ENCODE results near the gene RGS3. TPM values are rescaled to one million over a fixed set of nuclear protein-coding genes. Genes with fewer than 3 reads are reported as not detected.
A peak's percentile ranks its signal among the peaks of the same experiment; 100 is the strongest.

The RGS3 gene
- total RNA-seq, 1 donor from 2014 or later: 138 TPM

DNA sequence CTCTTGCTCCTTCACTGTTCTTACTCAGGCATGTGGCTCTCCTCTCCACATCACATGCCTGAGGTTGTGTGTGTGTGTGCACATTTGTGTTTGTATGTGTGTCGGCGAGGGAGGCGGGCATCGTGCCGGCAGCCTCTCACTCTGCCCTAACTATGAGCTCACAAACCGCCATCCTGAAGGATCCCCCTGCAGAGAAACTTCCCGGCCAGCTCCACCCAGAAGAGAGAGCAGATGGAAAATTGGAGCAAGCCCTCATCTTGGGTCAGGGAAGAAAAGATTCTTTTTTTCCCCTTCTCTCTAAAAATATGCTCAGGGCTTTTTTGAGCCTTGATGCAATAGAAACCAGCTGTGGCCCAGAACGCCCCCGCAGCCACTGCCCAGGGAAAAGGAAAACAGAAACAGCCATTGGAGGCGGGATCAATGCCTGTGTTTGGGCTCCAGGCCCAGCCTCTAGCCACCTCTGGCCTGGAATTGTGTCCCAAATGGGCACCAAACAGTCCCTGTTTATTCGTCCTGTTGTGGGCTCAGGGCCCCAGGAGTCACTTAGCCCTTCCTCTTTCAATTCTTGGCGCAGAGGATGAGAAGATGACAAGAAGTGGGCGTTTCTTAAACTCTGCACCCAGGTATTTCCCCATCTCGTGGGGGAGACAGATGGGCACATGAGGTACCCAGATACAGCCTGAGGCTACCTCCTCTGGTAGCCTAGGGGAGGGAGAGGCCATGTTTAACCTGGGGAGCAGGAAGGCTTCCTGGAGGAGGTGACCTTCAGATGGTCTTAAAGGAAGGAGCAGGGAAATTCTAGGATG lies 151.5 kb downstream of the RGS3 start:
- ATAC-seq (ENCODE audit: poor library complexity) (peak; percentile 69), DNase-seq (peak; percentile 80)
- intact Hi-C loops (cut with DNase I): no loop called here

DNA sequence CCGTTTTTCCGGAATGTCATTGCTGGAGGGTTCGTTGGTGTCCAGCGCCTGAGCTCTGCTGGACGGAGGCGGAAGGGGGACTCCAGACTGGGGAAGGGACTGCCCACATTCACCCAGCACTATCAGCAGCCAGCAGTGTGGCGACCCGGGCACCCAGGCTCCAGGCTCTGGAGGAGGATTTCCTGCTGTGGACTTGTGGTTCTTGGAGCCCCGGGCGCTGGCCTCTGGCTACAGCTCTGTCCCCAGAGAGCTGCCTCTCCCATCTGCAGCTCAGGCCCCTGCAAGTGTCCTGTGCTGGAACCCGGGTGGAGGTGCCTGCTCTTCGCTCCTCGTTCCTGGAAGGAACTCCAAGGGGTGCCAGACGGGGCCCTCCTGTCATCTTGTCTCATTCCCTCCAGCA lies 152.6 kb downstream of the RGS3 start:
- DNase-seq (no peak), ATAC-seq (ENCODE audit: poor library complexity) (no peak)
- intact Hi-C loops (cut with DNase I): no loop called here

DNA sequence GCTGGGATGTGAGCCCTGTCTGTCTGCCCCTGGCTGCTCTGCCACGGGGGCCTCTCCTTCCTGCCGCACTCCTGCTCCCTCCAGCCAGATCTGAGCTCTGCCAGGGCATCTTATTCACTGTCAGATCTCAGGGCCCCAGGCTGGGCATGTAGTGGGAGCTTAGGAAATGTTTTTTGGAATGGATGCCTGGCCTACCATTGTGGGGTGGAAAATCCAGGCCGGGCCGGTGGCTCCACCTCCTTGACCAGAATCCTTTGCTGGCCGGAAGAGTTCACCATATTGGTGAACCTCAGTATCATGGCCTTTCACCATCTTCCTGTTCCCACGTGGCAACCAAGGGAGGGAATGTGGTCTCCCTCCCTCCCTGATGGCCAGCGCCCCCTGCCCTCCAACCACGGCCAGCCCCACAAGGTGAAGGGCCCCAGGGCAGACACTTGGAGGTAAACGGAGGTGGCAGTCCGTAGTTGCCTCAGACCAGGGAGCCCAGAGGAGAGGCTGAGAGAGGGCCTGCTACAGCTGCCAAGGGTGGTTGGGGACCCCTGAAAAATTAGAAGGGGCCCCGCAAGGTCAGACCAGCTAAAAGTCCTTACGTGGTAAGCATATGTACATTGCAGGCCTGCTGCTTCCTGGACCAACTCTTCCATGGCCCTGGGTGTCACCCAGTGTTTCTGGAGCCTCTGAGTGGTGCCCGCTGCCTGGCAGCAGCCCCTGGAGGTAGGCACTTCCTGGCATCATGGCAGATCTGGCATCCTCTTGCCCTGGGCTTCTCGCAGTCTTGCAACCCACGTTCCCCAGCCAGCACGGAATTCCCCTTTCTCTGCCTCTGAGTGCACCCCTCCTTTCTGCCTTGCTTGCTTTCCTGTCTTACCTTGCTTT lies 153.3 kb downstream of the RGS3 start:
- intact Hi-C loops (cut with DNase I): no loop called here
- no peak for ATAC-seq (ENCODE audit: poor library complexity)
- DNase-seq: no peak

DNA sequence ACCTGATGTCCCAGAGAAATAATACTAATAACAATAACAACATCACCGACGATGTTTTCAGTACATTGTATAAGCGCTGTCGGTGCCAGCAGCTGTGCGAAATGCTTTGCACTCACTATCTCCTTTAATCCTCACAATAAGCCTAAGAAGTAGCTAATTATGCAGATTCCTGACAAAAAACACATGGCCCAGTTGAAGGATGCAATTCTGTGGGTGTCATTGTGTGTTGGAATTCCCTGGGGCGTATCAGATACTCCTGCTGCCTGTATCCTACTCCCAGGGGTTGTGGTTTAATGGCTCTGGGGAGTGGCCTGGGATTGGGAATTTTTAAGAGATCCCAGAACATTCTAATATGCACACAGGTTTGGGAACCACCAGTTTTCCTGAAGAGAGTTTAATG lies 154.0 kb downstream of the RGS3 start:
- intact Hi-C loops (cut with DNase I): no loop called here
- no peak for ATAC-seq (ENCODE audit: poor library complexity)
- no peak for DNase-seq

DNA sequence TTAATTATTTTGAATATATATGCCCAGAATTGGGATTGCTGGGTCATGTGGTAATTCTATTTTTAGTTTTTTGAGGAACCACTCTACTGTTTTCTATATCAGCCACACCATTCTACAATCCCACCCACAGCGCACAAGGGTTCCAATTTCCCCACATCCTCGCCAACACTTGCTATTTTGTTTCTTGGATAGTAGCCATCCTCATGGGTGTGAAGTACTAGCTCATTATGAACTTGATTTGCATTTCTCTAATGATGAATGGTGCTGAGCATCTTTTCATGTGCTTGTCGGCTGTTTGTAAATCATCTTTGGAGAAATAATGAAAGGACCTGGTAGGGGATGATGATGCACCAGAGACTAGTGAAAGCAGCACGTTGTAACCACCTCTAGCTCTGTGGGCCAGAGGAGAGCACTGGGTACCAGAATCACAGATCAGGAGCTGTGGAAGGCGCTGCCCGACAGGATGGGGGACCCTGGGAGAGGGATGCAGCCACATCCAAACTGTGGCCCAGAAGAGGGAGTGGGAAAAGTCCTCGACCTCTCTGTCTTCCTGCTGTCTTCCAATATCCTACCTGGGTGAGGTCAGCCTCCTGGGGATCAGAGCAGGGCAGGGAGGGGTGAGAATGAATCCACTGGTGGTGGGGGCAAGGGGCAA lies 155.4 kb downstream of the RGS3 start:
- intact Hi-C loops (cut with DNase I): no loop called here
- DNase-seq: no peak
- ATAC-seq (ENCODE audit: poor library complexity): no peak

DNA sequence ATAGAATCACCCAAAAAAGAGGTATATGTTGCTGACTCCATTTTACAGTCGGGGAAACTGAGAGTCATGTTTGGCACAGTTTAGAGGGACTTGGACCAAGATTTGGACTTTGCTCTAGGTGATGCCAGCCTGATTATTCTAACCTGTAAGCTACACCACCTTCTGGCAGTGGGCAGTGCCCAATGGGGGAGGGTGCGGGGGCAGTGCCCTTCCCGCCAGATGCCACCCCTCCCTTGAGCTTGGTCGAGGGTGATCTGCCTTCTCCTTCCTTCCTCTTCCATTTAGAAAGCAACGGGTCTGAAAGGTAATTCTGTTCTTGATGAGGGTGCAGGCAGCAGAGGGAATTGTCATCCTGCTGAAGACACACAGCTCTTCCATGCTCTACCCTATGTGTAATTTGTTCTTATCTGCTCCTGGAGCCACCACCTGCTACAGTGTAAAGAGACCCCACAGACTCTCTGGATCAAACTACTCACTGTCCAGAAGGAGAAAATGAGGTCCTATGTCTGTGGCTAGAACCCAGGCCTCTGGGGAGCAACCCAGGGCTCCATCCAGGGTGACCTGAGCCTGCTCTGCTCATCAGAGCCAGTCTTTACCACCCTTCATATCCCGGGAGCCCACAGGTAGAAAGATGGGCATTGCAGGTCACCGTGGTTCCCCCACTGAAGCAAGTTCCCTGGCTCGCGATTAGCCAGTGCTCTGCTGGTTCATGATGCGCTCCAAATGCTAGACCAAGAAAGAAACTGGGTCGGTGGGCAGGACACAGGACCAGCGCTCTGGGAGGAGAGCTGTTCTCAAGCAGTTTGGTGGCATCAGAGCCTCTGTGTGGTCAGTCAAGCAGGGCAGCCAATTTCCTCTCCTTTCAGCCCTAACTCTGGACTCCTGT lies 156.2 kb downstream of the RGS3 start:
- intact Hi-C loops (cut with DNase I): no loop called here
- no peak for DNase-seq
- no peak for ATAC-seq (ENCODE audit: poor library complexity)

DNA sequence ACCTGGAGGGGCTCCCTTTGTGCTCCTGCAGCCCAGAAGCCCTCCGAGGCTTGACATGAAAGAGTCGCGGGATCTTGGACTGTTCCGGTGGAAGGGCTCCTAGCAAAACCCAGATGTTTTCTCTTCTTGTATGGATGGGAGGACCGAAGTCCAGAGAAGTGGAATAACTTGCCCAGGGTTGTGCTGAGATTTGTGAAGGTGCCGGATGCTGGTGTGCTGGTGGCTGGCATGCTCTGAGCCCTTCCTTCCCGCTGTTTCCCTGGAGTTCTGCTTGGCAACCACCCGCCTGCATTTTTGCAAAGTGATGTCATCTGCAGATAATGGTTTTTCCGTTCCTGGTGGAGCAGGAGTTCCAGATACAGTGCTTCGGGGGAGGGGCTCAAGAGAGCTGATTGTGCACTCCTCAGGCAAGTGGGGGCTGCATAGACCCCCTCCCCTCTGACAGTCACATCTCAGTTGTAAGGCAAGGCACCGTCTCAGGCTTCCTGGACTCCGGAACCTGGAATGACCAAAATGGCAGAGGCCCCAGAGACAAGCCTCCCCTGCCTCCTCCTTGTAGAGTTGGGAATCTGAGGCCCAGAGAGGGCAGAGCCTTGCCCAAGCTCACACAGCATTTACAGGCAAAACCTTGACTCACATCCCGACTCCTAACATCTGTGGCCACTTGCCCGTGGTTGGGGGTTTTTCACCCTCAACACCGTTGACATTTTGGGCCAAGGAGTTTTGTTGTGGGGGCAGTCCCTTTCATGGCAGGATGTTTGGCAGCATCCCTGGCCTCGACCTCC lies 157.0 kb downstream of the RGS3 start:
- intact Hi-C loops (cut with DNase I): no loop called here
- ATAC-seq (ENCODE audit: poor library complexity) (peak; percentile 72), DNase-seq (peak; percentile 66)

DNA sequence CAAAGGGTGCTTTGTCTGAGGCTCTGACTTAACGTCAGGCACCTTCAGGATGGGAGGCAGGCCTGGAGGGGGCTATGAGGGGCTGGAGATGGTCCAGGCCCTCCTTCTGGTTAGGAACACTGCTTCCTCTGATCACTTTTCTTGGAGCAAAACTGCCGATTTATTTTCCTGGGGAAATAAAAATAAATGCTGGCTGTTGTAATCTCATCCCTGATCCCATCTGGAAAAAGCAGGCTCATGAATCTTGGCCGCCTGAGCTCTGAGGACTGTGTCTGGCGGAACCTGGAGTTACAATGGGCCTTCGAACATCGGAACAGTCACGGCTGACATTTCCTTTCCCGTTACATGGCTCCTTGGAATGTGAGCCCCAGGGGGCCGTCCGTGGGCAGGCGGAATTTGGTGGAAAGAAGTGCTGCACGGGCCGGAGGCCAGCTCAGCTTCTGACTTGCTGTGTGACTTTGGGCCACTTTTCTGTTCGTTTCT lies 157.8 kb downstream of the RGS3 start:
- intact Hi-C loops (cut with DNase I): no loop called here
- ATAC-seq (ENCODE audit: poor library complexity) (peak; percentile 76), DNase-seq (peak; percentile 88)

DNA sequence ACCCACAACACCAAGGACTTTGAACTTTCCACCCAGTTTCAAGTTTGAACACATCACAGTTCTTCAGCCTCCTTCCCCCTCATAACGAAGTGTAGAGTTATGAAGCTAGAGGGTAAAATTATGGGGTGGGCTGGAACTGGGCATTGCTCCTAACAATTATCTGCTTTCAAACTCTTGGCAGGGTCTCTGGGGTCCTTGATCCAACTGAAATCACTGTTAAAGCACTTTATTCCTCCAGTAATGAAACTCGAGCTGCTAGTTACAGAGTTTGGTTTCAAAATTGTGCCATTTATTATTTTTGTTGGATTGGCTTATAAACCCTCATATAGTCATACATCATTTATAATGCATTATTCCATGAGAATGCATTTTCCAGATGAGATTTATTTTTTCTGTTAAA lies 158.5 kb downstream of the RGS3 start:
- DNase-seq: no peak
- intact Hi-C loops (cut with DNase I): no loop called here
- no peak for ATAC-seq (ENCODE audit: poor library complexity)

DNA sequence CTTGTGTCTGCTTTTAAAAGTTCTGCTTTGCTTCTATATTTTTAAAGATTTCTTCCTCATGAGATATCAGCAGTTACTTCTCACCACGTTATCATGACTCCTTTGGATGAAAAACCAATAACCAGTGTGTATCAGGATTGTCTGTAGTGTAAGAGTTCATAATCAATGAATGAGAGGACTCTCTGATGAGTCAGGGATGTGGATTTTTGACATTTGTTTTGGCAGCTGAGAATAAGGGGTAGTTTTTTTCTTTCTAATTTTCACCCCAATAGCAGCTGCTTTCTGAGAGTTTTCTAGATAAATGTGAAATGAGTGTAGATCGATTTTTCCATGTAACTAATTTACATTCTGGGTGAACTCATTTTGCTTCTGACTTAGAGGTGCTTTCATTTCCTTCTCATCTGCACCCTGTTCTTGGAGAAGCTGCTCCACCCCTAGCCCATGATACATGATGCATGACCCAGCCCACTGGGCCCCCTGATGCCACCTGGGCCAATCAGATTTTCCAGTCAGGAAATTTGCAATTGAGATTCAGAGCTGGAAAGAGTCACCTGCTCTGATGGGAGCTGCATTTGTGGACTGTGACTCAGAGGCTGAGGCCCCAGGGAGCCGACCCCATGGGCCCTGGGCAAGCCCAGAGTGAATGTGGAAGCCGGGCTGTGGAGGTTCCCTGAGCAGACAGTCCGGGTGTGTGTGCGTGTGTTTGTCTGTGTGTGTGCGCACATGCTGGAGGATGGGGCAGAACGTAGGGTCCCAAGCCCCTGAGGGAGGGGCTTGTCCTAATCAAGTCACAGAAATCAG lies 159.3 kb downstream of the RGS3 start:
- ATAC-seq (ENCODE audit: poor library complexity): no peak
- intact Hi-C loops (cut with DNase I): no loop called here
- no peak for DNase-seq

DNA sequence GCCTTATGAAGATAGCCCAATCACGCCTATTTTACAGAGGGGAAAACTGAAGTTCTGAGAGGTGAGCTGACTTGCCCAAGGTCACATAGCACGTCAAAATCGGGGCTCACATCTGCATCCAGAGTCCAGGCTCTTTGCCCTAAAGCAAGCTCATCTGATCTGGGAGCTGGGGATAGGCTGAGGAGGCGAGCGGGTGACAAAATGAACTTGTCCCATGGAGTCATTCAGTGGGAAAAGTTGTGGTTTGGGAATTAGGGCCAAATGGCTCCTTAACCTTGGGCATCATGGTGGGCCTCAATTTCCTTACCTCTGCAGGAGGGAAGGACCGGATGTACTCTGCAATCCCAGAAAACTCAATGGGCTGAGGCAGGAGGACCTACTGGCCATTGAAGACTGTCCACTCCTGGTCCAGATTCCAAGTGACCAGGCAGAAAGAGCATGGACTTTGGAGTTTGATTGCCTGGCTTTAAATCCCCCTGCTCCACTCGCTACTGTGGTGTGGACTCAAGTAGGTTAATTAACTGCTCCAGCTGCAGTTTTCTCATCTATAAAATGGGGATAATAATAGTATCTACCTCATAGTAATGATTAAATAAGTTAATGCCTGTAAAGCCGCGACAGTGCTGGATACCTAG lies 160.4 kb downstream of the RGS3 start:
- ATAC-seq (ENCODE audit: poor library complexity): no peak
- intact Hi-C loops (cut with DNase I): no loop called here
- DNase-seq: no peak

DNA sequence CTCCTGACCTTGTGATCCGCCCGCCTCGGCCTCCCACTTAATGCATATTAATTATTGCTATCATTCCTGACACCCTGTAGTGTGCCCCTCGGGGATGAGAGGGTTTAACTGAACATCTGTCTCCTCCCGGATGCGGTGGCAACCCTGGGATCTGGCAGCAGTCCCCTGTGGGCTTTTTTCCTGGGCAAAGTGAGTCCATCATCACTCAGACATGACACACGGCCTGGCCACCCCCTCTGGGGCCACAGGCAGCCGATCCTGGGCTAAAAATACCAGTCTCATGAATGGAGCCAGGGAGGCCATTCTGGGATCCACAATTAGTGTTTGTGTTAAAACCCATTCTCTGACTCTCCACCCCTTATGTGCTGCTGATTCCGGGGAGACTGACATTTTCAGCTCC lies 161.2 kb downstream of the RGS3 start:
- ATAC-seq (ENCODE audit: poor library complexity) (peak; percentile 66), DNase-seq (peak; percentile 66)
- intact Hi-C loops (cut with DNase I): no loop called here

DNA sequence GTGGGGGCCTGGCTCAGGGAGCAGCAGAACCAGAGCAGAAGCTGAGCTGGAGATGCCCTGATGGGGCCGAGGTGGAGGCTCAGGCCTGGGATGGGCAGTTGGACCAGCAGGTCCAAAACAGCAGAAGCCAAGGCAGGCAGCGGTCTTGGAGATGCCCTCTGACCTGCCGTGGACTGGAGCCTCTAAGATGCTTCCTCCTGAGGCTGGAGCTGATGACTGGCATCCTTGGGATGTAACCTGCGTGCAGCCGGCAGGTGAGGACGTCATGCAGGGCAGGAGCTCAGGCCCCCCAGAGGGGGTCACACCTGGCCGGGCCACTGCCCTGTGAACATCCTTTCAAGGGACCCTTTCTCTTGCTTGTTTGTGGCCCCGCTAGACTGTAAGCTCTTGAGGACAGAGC lies 162.0 kb downstream of the RGS3 start:
- no peak for DNase-seq
- no peak for ATAC-seq (ENCODE audit: poor library complexity)
- intact Hi-C loops (cut with DNase I): no loop called here

DNA sequence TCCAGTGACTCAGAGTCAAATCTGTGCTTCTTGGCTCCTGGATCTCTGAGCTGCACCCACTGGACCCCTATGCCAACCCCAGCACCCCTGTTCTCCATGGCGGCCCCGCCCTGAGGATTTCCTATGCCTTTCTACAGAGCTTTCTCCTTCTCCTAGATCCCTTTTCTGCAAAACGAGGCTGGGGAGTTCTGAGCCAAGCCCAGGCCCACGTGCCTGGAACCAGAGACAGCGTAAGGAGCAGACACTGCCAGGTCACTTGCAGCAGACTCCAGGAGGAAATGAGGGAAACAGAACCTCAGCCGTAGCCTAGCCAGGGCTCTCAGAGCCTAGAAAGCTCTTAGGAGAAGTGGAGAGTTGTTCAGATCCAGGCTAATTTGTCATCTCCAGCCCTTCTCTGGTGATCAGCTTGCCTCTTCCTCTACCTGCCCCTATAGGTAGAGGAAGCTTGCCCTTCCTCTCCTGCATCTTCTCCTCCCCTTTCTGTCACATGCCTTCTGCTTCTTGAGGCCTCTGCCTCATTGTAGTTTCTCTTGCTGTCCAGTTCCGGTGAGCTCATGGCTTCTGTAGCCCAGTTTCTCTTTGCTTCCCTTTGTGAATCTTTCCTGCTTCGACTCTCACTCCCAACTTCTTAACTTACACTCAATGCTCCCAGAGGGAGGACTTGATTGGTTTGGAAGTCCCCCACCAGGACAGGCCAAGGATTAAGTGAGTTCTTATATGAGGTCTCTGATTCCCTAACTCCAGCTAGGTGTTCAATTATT lies 163.4 kb downstream of the RGS3 start:
- intact Hi-C loops (cut with DNase I): no loop called here

DNA sequence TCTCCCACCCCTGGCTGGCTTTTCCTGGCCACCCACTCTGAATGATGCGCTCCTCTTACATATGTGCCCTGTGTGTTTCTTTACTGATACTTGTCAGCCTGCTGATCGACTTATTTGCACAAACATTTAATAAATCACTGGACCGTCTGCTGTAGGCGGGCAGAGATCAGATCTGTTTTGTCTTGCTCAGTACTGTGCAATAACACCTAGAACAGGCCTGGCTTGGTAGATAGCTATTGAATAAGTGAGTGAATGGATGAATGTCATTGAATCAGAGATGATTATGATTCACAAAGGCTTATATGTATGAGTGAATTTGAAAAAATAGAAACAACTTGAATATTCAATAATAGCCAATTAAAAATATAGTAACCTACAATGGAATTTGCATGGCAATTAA lies 165.1 kb downstream of the RGS3 start:
- no peak for ATAC-seq (ENCODE audit: poor library complexity)
- DNase-seq: no peak
- intact Hi-C loops (cut with DNase I): no loop called here

More for the DNA sequence above, 163.4 kb downstream of the RGS3 start:
- DNase-seq: peak; percentile 72
- peak; percentile 67 for ATAC-seq (ENCODE audit: poor library complexity)
